ENCODE results near the gene EYS. TPM values are rescaled to one million over a fixed set of nuclear protein-coding genes. Genes with fewer than 3 reads are reported as not detected.

Gene EYS
- total RNA-seq, 1 experiment from 2014 or later, result not detected

DNA sequence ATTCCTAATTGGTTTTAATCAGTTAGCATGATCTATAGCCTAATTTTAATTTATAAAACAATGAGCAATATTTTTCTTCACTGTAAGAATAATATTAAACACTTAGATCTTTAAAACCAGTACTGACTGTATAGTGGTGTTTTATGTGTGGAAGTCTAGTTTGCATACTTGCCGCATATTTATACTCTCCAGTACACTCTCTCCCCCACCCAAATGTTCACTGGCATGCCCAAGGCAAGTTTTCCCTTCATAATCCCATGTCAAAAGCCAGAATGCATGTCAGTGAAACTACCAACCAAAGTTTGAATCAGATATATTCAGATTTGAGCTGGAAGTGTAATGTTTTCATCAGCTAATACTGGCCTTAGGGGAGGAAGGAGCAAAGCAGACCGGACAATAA lies 1565.3 kb downstream of the EYS start:
- Histone ChIP-seq H3K27me3 (ENCODE audit: insufficient read depth, low read length) (no peaks in the 10 kb centered on the region), H3K4me3 (replicated peaks in 1 of 2; ENCODE audit: low read depth in 1 of 2, low read length in 2 of 2) (no peak overlapping the region), H2AFZ (ENCODE audit: low read depth, low read length, poor library complexity, severe bottlenecking) (no peak overlapping the region), H3K4me1 (ENCODE audit: control insufficient read depth in 1 of 2, insufficient read depth in 2 of 2, low read length in 2 of 2) (no peaks in the 10 kb centered on the region), H3K4me2 (ENCODE audit: low read length) (no peak overlapping the region), H3K79me2 (ENCODE audit: insufficient read depth, low read length) (no peaks in the 10 kb centered on the region), H3K9me2 (ENCODE audit: insufficient read depth) (no peaks in the 10 kb centered on the region), H3K36me3 (ENCODE audit: control insufficient read depth in 1 of 2, insufficient read depth in 2 of 2, low read length in 2 of 2) (no peaks in the 10 kb centered on the region), H3K9ac (ENCODE audit: low read length) (no peak overlapping the region), H3K27ac (ENCODE audit: low read depth, low read length) (no peak overlapping the region), H4K20me1 (ENCODE audit: insufficient read depth) (no peaks in the 10 kb centered on the region), H3K9me3 (ENCODE audit: control insufficient read depth in 1 of 2, insufficient read depth in 1 of 2, low read depth in 1 of 2, low read length in 2 of 2) (no peaks in the 10 kb centered on the region; a peak in 2 of 4 replicates)
- intact Hi-C loops (cut with micrococcal nuclease), result no loop called here
- TF ChIP-seq CTCF (IDR thresholded peaks at IDR 0.05 in 2 of 3, conservative IDR thresholded peaks at IDR 0.05 in 1 of 3; ENCODE audit: borderline replicate concordance in 1 of 3, insufficient read depth in 1 of 3, low read depth in 2 of 3, low read length in 2 of 3) (no peak), POLR2AphosphoS5 (IDR thresholded peaks at IDR 0.05; ENCODE audit: low read depth, low read length) (no peak), ATF3 (IDR thresholded peaks at IDR 0.05) (no peak), EZH2phosphoT487 (IDR thresholded peaks at IDR 0.05; ENCODE audit: borderline replicate concordance) (no peak), SRF (IDR thresholded peaks at IDR 0.05; ENCODE audit: low read depth) (no peak)
- TF ChIP-seq, protein P1, sequence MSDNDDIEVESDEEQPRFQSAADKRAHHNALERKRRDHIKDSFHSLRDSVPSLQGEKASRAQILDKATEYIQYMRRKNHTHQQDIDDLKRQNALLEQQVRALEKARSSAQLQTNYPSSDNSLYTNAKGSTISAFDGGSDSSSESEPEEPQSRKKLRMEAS (IDR thresholded peaks at IDR 0.05), result no peak
- no peak for DNase-seq (ENCODE audit: low read depth, low spot score)
- no TSS peak for BruUV-seq (replicated peaks)
- RAD21 ChIA-PET (ENCODE audit: low non-redundant PET in 1 of 2, low total read pairs in 2 of 2, uncharacterized antibody in 2 of 2, unreplicated experiment in 2 of 2), result no interaction called here
- POLR2A ChIA-PET, result no interaction called here
- CTCF ChIA-PET, result no interaction called here
- ATAC-seq, result no peak

GRCh38 chr6:64128301-64129024 lies 1578.6 kb downstream of the EYS start:
- Histone ChIP-seq H3K9me2 (ENCODE audit: insufficient read depth) (no peaks in the 10 kb centered on the region), H3K4me3 (replicated peaks in 1 of 2; ENCODE audit: low read depth in 1 of 2, low read length in 2 of 2) (no peak overlapping the region), H3K27ac (ENCODE audit: low read depth, low read length) (no peak overlapping the region), H3K27me3 (ENCODE audit: insufficient read depth, low read length) (no peaks in the 10 kb centered on the region), H3K4me1 (ENCODE audit: control insufficient read depth in 1 of 2, insufficient read depth in 2 of 2, low read length in 2 of 2) (no peaks in the 10 kb centered on the region), H3K4me2 (ENCODE audit: low read length) (no peak overlapping the region), H2AFZ (ENCODE audit: low read depth, low read length, poor library complexity, severe bottlenecking) (no peak overlapping the region), H3K79me2 (ENCODE audit: insufficient read depth, low read length) (no peaks in the 10 kb centered on the region), H3K9me3 (ENCODE audit: control insufficient read depth in 1 of 2, insufficient read depth in 1 of 2, low read depth in 1 of 2, low read length in 2 of 2) (peaks cover 0 to 6% of the 10 kb centered on the region in 2 experiments; a peak in 2 of 4 replicates), H3K36me3 (ENCODE audit: control insufficient read depth in 1 of 2, insufficient read depth in 2 of 2, low read length in 2 of 2) (no peaks in the 10 kb centered on the region), H4K20me1 (ENCODE audit: insufficient read depth) (no peaks in the 10 kb centered on the region), H3K9ac (ENCODE audit: low read length) (no peak overlapping the region)
- BruUV-seq (replicated peaks), result no TSS peak
- RAD21 ChIA-PET (ENCODE audit: low non-redundant PET in 1 of 2, low total read pairs in 2 of 2, uncharacterized antibody in 2 of 2, unreplicated experiment in 2 of 2), result no interaction called here
- intact Hi-C loops (cut with micrococcal nuclease), result no loop called here
- no peak for DNase-seq (ENCODE audit: low read depth, low spot score)
- TF ChIP-seq CBX3 (IDR thresholded peaks at IDR 0.05; ENCODE audit: low read depth) (no peak), CEBPB (IDR thresholded peaks at IDR 0.05; ENCODE audit: low read depth) (no peak), SIN3A (IDR thresholded peaks at IDR 0.05; ENCODE audit: low read depth) (no peak), SRF (IDR thresholded peaks at IDR 0.05; ENCODE audit: low read depth) (no peak), TCF7L2 (IDR thresholded peaks at IDR 0.05; ENCODE audit: borderline replicate concordance, extremely low read depth, insufficient read depth, insufficient read length) (no peak), EGR1 (IDR thresholded peaks at IDR 0.05; ENCODE audit: low read depth) (no peak), CTCF (IDR thresholded peaks at IDR 0.05 in 2 of 3, conservative IDR thresholded peaks at IDR 0.05 in 1 of 3; ENCODE audit: borderline replicate concordance in 1 of 3, insufficient read depth in 1 of 3, low read depth in 2 of 3, low read length in 2 of 3) (no peak), SP1 (IDR thresholded peaks at IDR 0.05; ENCODE audit: low read depth) (no peak), FOSL1 (IDR thresholded peaks at IDR 0.05; ENCODE audit: low read depth) (no peak), JUND (IDR thresholded peaks at IDR 0.05) (no peak)
- ATAC-seq, result no peak
- CTCF ChIA-PET, result no interaction called here
- POLR2A ChIA-PET, result no interaction called here
